Endodermal cell (in vitro differentiated cells): ENCODE data around the gene PPIL3. TPM values are rescaled to one million over a fixed set of nuclear protein-coding genes. Genes with fewer than 3 reads are reported as not detected.
A peak's percentile ranks its signal among the peaks of the same experiment; 100 is the strongest.

Source experiments
- DNase-seq: peaks from one replicate; pipeline ENCODE4 v3.0.0-alpha.2; 2017
- H3K27ac ChIP-seq: 2 replicates; pipeline ENCODE4 v1.5.1; 2013; ENCODE audit warnings: mild to moderate bottlenecking, low read depth, low read length, moderate library complexity
- H3K27me3 ChIP-seq: 2 replicates; pipeline ENCODE4 v1.6.1; 2013; ENCODE audit warnings: mild to moderate bottlenecking, low read length, moderate library complexity; ENCODE audit not compliant: insufficient read depth, control insufficient read depth, poor library complexity, severe bottlenecking
- H3K36me3 ChIP-seq: 2 replicates; pipeline ENCODE4 v1.7.0; 2013; ENCODE audit warnings: mild to moderate bottlenecking, low read length, moderate library complexity; ENCODE audit not compliant: control insufficient read depth, insufficient read depth
- H3K4me1 ChIP-seq: one replicate; pipeline ENCODE4 v1.7.0; 2013; ENCODE audit warnings: low read length; ENCODE audit not compliant: control insufficient read depth, insufficient read depth
- H3K4me3 ChIP-seq: 2 replicates; pipeline ENCODE4 v1.5.1; 2013; ENCODE audit warnings: mild to moderate bottlenecking, low read length, moderate library complexity
- H3K9ac ChIP-seq: 2 replicates; pipeline ENCODE4 v1.6.1; 2013; ENCODE audit warnings: mild to moderate bottlenecking, low read length, moderate library complexity; ENCODE audit not compliant: poor library complexity, severe bottlenecking; ENCODE audit errors: extremely low read depth
- H3K9me3 ChIP-seq: 2 replicates; pipeline ENCODE4 v1.6.1; 2013; ENCODE audit warnings: mild to moderate bottlenecking, low read length, moderate library complexity; ENCODE audit not compliant: control insufficient read depth
- H3K27ac Mint-ChIP-seq: 2 replicates; pipeline ENCODE4 v1.8.0; 2020; ENCODE audit warnings: mixed read lengths
- H3K27me3 Mint-ChIP-seq: 2 replicates; pipeline ENCODE4 v1.8.0; 2021; ENCODE audit warnings: mild to moderate bottlenecking, mixed read lengths; ENCODE audit not compliant: insufficient read depth
- H3K36me3 Mint-ChIP-seq: 2 replicates; pipeline ENCODE4 v1.8.0; 2020; ENCODE audit warnings: low read depth, mixed read lengths
- H3K4me1 Mint-ChIP-seq: 2 replicates; pipeline ENCODE4 v1.8.0; 2020; ENCODE audit warnings: mixed read lengths
- H3K4me3 Mint-ChIP-seq: 2 replicates; pipeline ENCODE4 v1.8.0; 2020; ENCODE audit warnings: mild to moderate bottlenecking, moderate library complexity, mixed read lengths
- H3K9me3 Mint-ChIP-seq: 2 replicates; pipeline ENCODE4 v1.8.0; 2020; ENCODE audit warnings: mild to moderate bottlenecking, mixed read lengths
- WGBS, 2 experiments: methylation state at CpG; one replicate each; pipeline versions ENCODE4 v1.1.5 to v1.1.7; 2013; ENCODE audit warnings: missing lambda C conversion rate in 2 of 2, mixed read lengths in 1 of 2; ENCODE audit not compliant: insufficient coverage in 1 of 2, insufficient read length in 1 of 2; 5-methylcytosine and 5-hydroxymethylcytosine counted together
- total RNA-seq, 2 donors: library from RNA; stranded (reverse); fragmentation: NEBNext Ultra II Directional in 1 of 2; extraction: Animal tissue kit (Norgen Biotek cat#: 25700) in 1 of 2; gene quantifications; 2 replicates in 1 of 2; 3 replicates in 1 of 2; pipeline ENCODE4 v1.2.1, GENCODE V29; 2021
- TF ChIP-seq, protein P1 (sequence below): fragments of 200-600 bp; sonication (generic); conservative IDR thresholded peaks from 2 replicates; pipeline ENCODE4 v1.5.0; 2021; ENCODE audit warnings: antibody characterized with exemption, mild to moderate bottlenecking

The PPIL3 gene
- total RNA-seq, 2 donors from 2014 or later: 51.2 to 60.5 TPM

DNA sequence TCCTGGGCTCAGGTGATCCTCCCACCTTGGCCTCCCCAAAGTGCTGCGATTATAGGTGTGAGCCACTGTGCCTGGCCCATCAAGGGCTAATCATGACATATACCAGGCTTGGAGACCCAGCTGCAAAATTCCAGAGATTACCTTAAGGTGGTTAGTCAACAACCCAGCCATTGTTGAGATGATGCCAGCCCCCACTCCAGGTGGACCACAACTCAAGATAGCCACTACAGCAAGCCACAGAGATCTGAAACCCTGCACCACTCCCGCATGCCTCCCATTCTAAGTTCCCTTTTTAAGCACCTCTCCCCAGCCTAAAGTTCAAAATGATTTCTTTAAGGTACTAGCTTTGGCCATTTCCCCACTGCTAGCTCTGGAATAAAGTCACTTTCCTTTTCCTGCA lies 19.9 kb downstream of the PPIL3 start:
- H3K36me3 Mint-ChIP-seq: peaks cover 23% of the 10 kb centered on the region
- H3K27me3 Mint-ChIP-seq: peaks cover 1% of the 10 kb centered on the region
- H3K4me3 Mint-ChIP-seq: no peak overlapping the region
- H3K4me1 Mint-ChIP-seq: peaks cover 10% of the 10 kb centered on the region
- Histone ChIP-seq H3K4me3 (peak overlapping the region; percentile 54), H3K9ac (peak overlapping the region; percentile 34), H3K36me3 (peaks cover 21% of the 10 kb centered on the region), H3K4me1 (no peaks in the 10 kb centered on the region), H3K9me3 (no peaks in the 10 kb centered on the region), H3K27me3 (no peaks in the 10 kb centered on the region), H3K27ac (no peak overlapping the region)
- TF ChIP-seq, protein P1, sequence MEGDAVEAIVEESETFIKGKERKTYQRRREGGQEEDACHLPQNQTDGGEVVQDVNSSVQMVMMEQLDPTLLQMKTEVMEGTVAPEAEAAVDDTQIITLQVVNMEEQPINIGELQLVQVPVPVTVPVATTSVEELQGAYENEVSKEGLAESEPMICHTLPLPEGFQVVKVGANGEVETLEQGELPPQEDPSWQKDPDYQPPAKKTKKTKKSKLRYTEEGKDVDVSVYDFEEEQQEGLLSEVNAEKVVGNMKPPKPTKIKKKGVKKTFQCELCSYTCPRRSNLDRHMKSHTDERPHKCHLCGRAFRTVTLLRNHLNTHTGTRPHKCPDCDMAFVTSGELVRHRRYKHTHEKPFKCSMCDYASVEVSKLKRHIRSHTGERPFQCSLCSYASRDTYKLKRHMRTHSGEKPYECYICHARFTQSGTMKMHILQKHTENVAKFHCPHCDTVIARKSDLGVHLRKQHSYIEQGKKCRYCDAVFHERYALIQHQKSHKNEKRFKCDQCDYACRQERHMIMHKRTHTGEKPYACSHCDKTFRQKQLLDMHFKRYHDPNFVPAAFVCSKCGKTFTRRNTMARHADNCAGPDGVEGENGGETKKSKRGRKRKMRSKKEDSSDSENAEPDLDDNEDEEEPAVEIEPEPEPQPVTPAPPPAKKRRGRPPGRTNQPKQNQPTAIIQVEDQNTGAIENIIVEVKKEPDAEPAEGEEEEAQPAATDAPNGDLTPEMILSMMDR: no peak
- peak overlapping the region; percentile 40 for H3K27ac Mint-ChIP-seq
- H3K9me3 Mint-ChIP-seq: no peaks in the 10 kb centered on the region
- peak; percentile 69 for DNase-seq
- WGBS, 2 experiments: 90 to 93% methylated on average over 2 of the region's 2 CpGs

DNA sequence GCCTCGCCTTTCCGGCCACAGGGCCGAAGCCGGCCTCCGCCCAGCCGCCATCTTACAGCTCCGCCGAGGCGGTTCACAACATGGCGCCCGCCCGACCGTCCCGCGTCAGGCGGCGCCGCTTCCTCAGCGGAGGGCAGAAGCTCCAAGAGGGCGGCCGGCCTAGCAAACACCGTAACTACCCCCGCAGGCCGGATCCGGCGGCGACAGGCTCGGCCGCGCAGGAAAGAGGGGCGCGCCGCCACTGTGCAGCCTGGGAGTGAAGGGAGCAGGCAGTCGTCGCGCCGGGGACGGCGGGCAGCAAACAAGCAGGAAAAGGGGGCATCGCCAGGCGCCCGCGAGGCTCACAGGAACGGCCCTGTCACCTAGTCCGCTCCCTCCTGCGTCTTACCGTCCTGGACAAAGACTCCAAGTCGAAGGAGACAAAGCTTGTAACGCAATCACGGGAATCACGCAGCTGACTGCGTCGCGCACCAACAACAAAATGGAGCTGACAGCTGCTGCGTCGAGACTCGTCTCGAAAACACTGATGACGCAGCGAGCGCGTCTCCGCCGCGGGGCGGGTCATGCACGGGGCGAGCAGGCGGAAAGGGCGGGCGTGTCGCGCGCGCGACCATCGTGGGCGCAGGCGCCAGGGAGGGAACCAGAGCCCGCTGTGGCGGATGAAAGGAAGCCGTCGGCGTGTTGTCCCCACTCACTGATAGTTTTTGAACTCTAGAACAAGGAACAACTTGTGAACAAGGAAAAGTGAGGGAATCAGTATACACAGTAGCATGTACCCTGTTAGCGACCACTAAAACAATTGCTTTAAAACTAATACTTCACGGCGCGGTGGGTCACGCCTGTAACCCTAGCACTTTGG lies 24.5 kb downstream of the PPIL3 start, which contains the start of gene CLK1:
Gene CLK1 (minus strand): TSS at position 483 of the 859 bp plus-strand sequence. CDS start 2,796 bp downstream, outside the sequence.
- WGBS, 2 experiments: 3 to 5% methylated on average over 59 to 89 of the region's 89 CpGs
- peaks cover 21% of the 10 kb centered on the region for H3K4me1 Mint-ChIP-seq
- no peaks in the 10 kb centered on the region for H3K9me3 Mint-ChIP-seq
- H3K36me3 Mint-ChIP-seq: peaks cover 26% of the 10 kb centered on the region
- DNase-seq: peak; percentile 94
- peaks cover 26% of the 10 kb centered on the region for H3K36me3 ChIP-seq
- no peaks in the 10 kb centered on the region for H3K27me3 ChIP-seq
- H3K27ac Mint-ChIP-seq: peak within 1 kb of the TSS; percentile 99
- H3K9me3 ChIP-seq: no peaks in the 10 kb centered on the region
- peak within 1 kb of the TSS; percentile 99 for H3K9ac ChIP-seq
- peak within 1 kb of the TSS; percentile 91 for H3K4me3 ChIP-seq
- peak within 1 kb of the TSS; percentile 98 for H3K27ac ChIP-seq
- H3K27me3 Mint-ChIP-seq: peaks cover 1% of the 10 kb centered on the region
- peak within 1 kb of the TSS; percentile 92 for H3K4me3 Mint-ChIP-seq
- no peaks in the 10 kb centered on the region for H3K4me1 ChIP-seq
- TF ChIP-seq, protein P1: no peak

DNA sequence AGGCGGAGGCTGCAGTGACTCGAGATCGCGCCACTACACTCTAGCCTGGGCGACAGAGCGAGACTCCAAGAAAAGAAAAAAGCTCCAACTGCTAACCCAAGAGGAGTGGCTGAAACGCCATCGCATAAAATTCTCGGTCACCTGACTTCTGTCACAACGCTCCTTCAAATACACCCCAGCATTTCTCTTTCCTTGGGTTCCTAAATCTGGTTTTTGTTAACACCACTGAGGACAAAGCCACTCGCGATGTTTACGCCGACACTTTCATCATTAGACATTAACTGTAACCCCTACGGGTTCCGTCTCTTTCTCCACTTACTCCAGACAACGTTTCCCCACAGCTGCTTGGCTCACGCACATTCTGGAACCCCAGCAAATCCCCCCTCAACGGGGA lies 25.1 kb downstream of the PPIL3 start:
- Mint-ChIP-seq H3K27ac (peak overlapping the region; percentile 99), H3K4me3 (peak overlapping the region; percentile 92), H3K27me3 (peaks cover 1% of the 10 kb centered on the region), H3K36me3 (peaks cover 32% of the 10 kb centered on the region), H3K9me3 (no peaks in the 10 kb centered on the region), H3K4me1 (peaks cover 15% of the 10 kb centered on the region)
- H3K27me3 ChIP-seq: no peaks in the 10 kb centered on the region
- peak overlapping the region; percentile 98 for H3K27ac ChIP-seq
- DNase-seq: peak; percentile 65
- H3K36me3 ChIP-seq: peaks cover 33% of the 10 kb centered on the region
- no peaks in the 10 kb centered on the region for H3K4me1 ChIP-seq
- TF ChIP-seq, protein P1: no peak
- H3K4me3 ChIP-seq: peak overlapping the region; percentile 91
- H3K9me3 ChIP-seq: no peaks in the 10 kb centered on the region
- peak overlapping the region; percentile 99 for H3K9ac ChIP-seq
- WGBS, 2 experiments: 0% methylated on average over 15 to 19 of the region's 19 CpGs
